Epithelial cell of alveolus of lung (primary cell): ENCODE results near the gene TEPSIN. TPM values are rescaled to one million over a fixed set of nuclear protein-coding genes. Genes with fewer than 3 reads are reported as not detected.

Experiments
- total RNA-seq: library from RNA; depleted of rRNA; stranded (reverse); fragments of >200 nt; gene quantifications from 2 replicates; pipeline ENCODE4 v1.2.1, GENCODE V29; 2015

Gene TEPSIN
- 12.5 and 28.7 TPM in 2 replicates for total RNA-seq

GRCh38 chr17:81238815-81239713, at the start of gene TEPSIN, which contains the start of gene NDUFAF8:
Gene TEPSIN, minus strand, starts transcription at chr17:81239055. Its CDS starts 22 bp downstream, at chr17:81239033.
Gene NDUFAF8, plus strand, starts transcription at chr17:81239318. Its CDS starts 46 bp downstream, at chr17:81239364.

GRCh38 chr17:81222906-81223761, 15.7 kb downstream of the TEPSIN start, which contains the start of gene CEP131:
Gene CEP131, minus strand, starts transcription at chr17:81222965. Its CDS starts 2,909 bp downstream, at chr17:81220056.

Other genes starting within 250 kb of the TEPSIN start
- 24.6 and 27.0 TPM in 2 replicates for gene CHMP6, start 247.2 kb downstream of the TEPSIN start, total RNA-seq
- 13.7 and 14.1 TPM in 2 replicates for gene BAIAP2, start 203.9 kb downstream of the TEPSIN start, total RNA-seq
- gene PVALEF, start 73.5 kb downstream of the TEPSIN start, total RNA-seq: not detected in 2 replicates
- 0.08 and 0.13 TPM in 2 replicates for gene AATK, start 72.8 kb downstream of the TEPSIN start, total RNA-seq
- 9.1 and 10.1 TPM in 2 replicates for gene CEP131, start 16.1 kb downstream of the TEPSIN start, total RNA-seq
- 33.8 and 40.5 TPM in 2 replicates for gene NDUFAF8, start 263 bp upstream of the TEPSIN start, total RNA-seq
- gene SLC38A10, start 56.3 kb upstream of the TEPSIN start, total RNA-seq: 81.5 and 96.6 TPM in 2 replicates
- 6.3 and 18.2 TPM in 2 replicates for gene BAHCC1, start 156.4 kb upstream of the TEPSIN start, total RNA-seq